C4-2B (cell line): ENCODE measurements around the gene FRMPD3.

Experiments
- H3K27ac ChIP-seq: fragments of 450-650 bp; 2 replicates; pipeline ENCODE4 v1.5.1; 2017
- ZFX ChIP-seq: fragments of 450-650 bp; IDR thresholded peaks from 2 replicates; pipeline ENCODE4 v1.6.1; 2017
- TF ChIP-seq, protein P1 (sequence below): fragments of 450-650 bp; conservative IDR thresholded peaks from 2 replicates; pipeline ENCODE4 v1.5.1; 2017; ENCODE audit warnings: mild to moderate bottlenecking

The FRMPD3 gene

DNA sequence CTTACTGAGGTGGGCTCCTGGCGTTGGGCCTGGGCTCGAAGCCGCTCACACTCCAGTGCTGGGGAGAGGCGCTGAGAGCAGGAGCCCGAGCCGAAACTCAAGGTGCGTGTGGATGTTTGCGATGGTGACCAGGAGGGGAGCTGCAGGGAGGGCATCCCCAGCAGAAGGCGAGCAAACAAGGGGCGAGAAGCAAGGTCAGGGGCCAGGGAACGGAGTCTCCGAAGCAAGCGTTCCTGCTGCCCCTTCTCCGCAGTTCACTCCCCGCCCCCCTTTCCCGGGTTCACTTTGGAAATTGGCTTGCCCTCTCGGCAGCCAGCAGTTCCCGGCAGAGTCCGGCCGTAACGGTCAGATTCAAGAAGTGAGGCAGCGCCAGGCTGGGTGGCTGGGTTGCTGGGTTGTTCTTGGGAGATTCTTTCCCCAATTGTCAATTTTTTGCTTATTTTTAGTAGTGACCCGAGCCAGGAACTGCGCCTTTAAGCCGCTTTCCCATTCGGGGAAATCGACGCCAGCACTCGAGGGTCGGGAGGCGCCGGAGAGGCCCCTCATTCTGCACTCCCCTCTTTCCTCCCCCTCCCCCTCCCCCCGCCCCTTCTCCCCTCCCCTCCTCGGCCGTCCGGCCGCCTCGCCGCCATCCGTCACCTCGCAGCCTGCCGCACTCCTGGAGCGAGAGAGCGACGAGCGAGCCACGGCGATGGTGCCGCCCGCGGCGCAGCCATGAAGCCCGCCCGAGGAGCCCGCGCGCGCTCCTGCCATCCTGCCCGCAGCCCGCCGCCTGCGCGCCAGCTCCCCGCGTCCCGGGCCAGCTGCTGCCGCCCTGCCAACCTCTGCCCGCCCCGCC is at the start of gene FRMPD3:
TSS of gene FRMPD3 (plus strand) at position 655 of the 838 bp plus-strand sequence. CDS start 76,937 bp downstream, outside the sequence.
- TF ChIP-seq, protein P1, sequence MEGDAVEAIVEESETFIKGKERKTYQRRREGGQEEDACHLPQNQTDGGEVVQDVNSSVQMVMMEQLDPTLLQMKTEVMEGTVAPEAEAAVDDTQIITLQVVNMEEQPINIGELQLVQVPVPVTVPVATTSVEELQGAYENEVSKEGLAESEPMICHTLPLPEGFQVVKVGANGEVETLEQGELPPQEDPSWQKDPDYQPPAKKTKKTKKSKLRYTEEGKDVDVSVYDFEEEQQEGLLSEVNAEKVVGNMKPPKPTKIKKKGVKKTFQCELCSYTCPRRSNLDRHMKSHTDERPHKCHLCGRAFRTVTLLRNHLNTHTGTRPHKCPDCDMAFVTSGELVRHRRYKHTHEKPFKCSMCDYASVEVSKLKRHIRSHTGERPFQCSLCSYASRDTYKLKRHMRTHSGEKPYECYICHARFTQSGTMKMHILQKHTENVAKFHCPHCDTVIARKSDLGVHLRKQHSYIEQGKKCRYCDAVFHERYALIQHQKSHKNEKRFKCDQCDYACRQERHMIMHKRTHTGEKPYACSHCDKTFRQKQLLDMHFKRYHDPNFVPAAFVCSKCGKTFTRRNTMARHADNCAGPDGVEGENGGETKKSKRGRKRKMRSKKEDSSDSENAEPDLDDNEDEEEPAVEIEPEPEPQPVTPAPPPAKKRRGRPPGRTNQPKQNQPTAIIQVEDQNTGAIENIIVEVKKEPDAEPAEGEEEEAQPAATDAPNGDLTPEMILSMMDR = peak; percentile 42
- TF ChIP-seq ZFX = no peak
- H3K27ac ChIP-seq = peak within 1 kb of the TSS; percentile 72

DNA sequence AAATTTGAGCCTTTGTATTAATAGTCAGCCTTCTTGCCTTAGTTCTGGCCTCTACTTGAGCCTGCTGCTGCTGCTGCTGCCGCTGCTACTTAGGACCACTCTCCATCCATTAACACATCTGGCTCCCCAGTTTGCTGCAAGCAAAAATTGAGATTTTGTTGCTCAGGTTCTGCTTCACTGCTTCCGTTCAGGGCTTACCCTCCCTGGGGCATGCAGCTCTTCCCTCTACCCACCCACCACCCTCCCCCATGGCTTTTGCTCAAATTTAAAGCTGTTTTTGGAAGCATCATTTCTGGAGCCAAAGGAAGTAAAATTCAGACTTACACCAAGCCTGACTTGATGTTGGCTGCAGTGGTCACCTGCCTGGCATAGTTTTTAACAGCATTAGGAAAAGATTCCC is 28.9 kb upstream of the FRMPD3 start:
- no peak overlapping the region for H3K27ac ChIP-seq
- no peak for TF ChIP-seq ZFX
- TF ChIP-seq, protein P1 = no peak

DNA sequence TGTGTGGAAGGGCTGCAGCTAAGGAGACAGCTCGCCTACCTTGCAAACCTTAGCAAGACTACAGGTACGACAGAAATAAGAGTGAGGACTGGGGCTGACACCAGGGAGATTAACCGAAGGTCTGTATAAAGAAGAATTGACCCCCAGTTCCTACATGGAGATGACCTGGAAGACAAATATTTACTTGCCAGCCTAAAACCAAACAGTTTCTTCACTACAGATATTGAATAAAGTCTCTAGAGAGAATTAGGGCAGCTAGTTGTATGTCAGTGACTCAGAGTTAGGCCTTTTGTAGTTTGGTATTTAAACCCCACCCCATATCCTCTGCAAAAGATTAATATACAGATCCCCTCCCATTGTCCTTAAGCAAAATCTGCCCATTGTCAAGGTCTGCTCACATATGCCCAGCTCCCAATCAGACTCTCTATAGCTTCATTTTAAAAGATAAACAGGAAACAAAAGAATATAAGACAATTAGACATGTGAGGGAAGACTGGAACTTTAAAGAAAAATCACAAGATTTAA is 28.1 kb upstream of the FRMPD3 start:
- TF ChIP-seq, protein P1 = no peak
- TF ChIP-seq ZFX = no peak
- H3K27ac ChIP-seq = no peak overlapping the region

DNA sequence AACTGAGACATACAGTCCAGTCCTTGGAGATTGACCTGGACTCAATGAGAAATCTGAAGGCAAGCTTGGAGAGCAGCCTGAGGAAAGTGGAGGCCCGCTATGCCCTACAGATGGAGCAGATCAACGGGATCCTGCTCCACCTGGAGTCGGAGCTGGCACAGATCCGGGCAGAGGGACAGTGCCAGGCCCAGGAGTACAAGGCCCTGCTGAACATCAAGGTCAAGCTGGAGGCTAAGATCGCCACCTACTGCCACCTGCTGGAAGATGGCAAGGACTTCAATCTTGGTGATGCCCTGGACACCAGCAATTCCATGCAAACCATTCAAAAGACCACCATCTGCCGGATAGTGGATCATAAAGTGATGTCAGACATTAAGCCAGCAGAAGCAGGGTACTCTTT is 20.4 kb upstream of the FRMPD3 start:
- H3K27ac ChIP-seq = no peak overlapping the region
- TF ChIP-seq ZFX = no peak
- TF ChIP-seq, protein P1 = peak; percentile 68

DNA sequence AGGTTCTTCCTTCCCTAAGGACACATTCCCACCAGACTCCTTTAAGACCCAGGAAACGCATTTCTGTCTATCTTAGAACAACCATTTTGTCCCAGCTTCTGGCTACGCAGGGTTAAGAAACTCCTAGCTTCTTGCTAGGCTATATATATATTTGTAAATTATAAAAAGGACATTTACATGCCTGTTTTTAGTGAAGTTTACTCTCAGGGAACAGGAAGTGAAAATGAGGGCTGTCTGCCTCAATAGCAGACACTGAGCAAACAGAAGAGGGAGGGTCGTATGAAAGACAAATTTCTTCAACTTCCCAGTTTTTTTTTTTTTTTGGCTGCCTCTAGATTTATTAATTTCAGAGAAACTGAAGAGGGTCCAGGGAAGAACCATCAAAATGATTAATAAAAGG is 9.3 kb upstream of the FRMPD3 start:
- TF ChIP-seq ZFX = no peak
- TF ChIP-seq, protein P1 = no peak
- no peak overlapping the region for H3K27ac ChIP-seq

DNA sequence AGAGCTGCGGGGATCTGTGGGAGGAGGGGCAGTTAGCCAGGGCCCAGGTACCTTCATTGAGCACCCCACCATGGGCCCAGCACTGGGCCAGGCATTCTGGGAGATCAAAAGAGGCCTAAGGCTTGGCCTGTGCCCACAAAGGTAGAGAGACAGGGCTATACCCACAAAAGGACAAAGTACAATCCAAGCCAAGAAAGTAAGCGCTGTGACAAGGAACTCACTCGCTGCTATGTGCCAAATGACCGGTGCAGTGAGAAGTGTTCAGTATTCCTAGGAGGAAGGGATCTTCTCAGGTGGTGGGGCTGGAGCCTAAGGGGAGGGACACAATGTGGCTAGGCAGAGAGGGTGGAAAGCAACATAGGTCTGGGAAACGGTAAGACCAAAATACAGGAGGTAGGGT is 8.8 kb upstream of the FRMPD3 start:
- H3K27ac ChIP-seq = peak overlapping the region; percentile 16; the same call in 1 of the 2 replicates
- no peak for TF ChIP-seq ZFX
- TF ChIP-seq, protein P1 = no peak

DNA sequence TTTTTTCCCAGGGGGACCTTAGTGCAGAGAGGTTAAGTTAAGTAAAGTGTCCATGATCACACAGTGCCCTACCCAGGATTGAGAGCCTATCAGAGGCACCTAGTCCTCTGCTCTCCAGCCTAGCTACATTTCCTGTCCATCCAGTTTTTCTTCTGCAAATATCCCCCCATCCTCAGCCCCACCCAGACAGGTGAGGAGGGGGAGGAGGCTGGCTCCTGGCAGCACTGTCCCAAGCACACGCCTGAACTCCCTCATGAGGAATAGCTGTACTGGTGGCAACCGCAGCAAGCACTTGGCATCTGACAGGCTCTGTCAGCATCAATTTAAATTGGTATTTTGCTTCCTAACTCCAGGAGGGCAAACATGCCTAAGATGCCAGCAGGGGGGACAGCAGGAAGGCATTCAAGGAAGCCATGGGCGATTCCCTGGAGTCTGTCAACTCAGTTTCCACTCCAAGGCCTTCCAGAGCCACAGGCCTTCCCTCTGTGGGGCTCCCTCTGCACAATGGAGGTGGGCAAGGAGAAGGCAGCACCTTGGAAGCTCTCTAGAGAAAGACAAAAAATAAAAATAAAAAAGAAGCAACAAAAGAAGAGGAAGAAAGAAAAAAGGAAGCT is 6.4 kb upstream of the FRMPD3 start:
- H3K27ac ChIP-seq = peak overlapping the region; percentile 37
- TF ChIP-seq, protein P1 = no peak
- no peak for TF ChIP-seq ZFX
